COLO829 (cell line): Measurements from ENCODE around the gene CCR2.

Source experiments
- DNase-seq: peaks from one replicate; pipeline ENCODE4 v3.0.0; 2012; ENCODE audit warnings: low spot score

The CCR2 gene

GRCh38 chr3:46405301-46406019 lies 51.5 kb downstream of the CCR2 start:
- DNase-seq = no peak

GRCh38 chr3:46406443-46406787 lies 52.5 kb downstream of the CCR2 start:
- DNase-seq = no peak

- no peak for DNase-seq
Measured at GRCh38 chr3:46406788-46407611, 53.1 kb downstream of the CCR2 start, which contains the start of the genes CCR5AS and CCRL2. TSS of gene CCR5AS (minus strand) at chr3:46407066. TSS of gene CCRL2 (plus strand) at chr3:46407259. CDS start at chr3:46408080, 821 bp downstream.

- no peak for DNase-seq
Measured at GRCh38 chr3:46407970-46408369, 54.1 kb downstream of the CCR2 start.

- no peak for DNase-seq
Measured at GRCh38 chr3:46408853-46409252, 54.9 kb downstream of the CCR2 start.

- no peak for DNase-seq
Measured at GRCh38 chr3:46409739-46410489, 56.0 kb downstream of the CCR2 start.
